Activated CD4-positive, alpha-beta memory T cell treated with anti-CD3 and anti-CD28 coated beads, Interleukin-2, amount 10 ng/mL, durations not matched to agents 7 days and 5 days (primary cell): Measurements from ENCODE around the gene DAPK1. TPM values are rescaled to one million over a fixed set of nuclear protein-coding genes. Genes with fewer than 3 reads are reported as not detected.

Experiments
- CTCF ChIA-PET: fragments of 350-600 bp; sonication (Branson Sonifier 250); formaldehyde crosslinking; loops from one replicate; lab custom pipeline; 2021; ENCODE audit warnings: antibody characterized with exemption, inconsistent platforms; lab: Charles Lee
- POLR2A ChIA-PET: fragments of 350-600 bp; sonication (Branson Sonifier 250); formaldehyde crosslinking; loops from one replicate; lab custom pipeline; 2021; ENCODE audit warnings: antibody characterized with exemption; lab: Charles Lee
- DNase-seq: peaks from one replicate; pipeline ENCODE4 v3.0.0-alpha.2; 2020
- H3K27ac Mint-ChIP-seq: one replicate; pipeline ENCODE4 v1.8.0; 2021; ENCODE audit warnings: mild to moderate bottlenecking, mixed read lengths
- H3K27me3 Mint-ChIP-seq: one replicate; pipeline ENCODE4 v1.8.0; 2021; ENCODE audit warnings: mixed read lengths
- H3K36me3 Mint-ChIP-seq: one replicate; pipeline ENCODE4 v1.8.0; 2021; ENCODE audit warnings: low read depth, mixed read lengths
- H3K4me1 Mint-ChIP-seq: one replicate; pipeline ENCODE4 v1.8.0; 2021; ENCODE audit warnings: mixed read lengths
- H3K4me3 Mint-ChIP-seq: one replicate; pipeline ENCODE4 v1.8.0; 2021; ENCODE audit warnings: mild to moderate bottlenecking, mixed read lengths
- H3K9me3 Mint-ChIP-seq: one replicate; pipeline ENCODE4 v1.8.0; 2021; ENCODE audit warnings: mixed read lengths
- total RNA-seq, 2 experiments: library from RNA; stranded (reverse); gene quantifications; one replicate each; pipeline ENCODE4 v1.2.3, GENCODE V29; 2021

DAPK1 gene
- total RNA-seq, 2 experiments from 2014 or later: 0.50 to 0.86 TPM

DNA sequence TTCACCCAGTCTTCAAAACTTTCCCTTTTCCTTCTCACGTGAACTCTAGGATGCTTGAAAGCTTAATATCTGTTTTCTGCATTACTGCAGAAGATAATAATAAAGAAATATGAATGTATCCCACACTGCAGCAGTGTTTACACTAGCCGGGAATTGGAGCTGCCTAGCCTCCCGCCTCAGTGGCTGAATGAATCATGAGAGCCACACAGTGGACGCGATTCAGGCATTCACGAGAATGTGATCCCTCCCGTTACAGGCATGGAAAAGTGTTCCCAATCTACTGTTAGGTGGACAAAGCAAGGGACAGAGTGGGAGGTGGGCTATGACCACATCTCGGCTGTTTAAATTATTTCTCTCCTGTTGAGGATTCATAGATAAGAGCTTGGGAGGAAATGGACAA lies 158.8 kb downstream of the DAPK1 start:
- CTCF ChIA-PET: no interaction called here
- Mint-ChIP-seq H3K36me3 (no peaks in the 10 kb centered on the region), H3K27me3 (peaks cover under 1% of the 10 kb centered on the region), H3K9me3 (no peaks in the 10 kb centered on the region), H3K4me1 (no peaks in the 10 kb centered on the region), H3K27ac (no peak overlapping the region), H3K4me3 (no peak overlapping the region)
- POLR2A ChIA-PET: no interaction called here
- DNase-seq: no peak

DNA sequence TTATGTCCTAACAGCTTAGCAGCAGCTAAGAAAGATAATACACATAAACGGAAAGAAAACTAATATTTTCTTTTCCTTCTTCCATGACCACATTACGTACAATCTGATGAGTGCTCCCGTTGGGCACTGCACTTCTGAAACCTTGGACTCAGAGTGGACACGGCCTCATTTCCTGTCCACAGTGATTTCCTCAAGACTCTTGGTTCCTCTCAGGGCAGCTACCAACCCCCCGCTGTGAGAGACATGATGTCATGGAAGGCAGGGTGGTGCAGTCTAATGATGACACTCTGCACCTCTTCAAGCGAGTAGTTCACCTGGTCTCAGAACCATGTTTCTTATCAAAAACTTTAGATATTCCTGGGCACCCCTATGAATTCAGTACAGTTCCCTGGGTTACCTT lies 159.5 kb downstream of the DAPK1 start:
- DNase-seq: no peak
- H3K4me3 Mint-ChIP-seq: no peak overlapping the region
- POLR2A ChIA-PET: no interaction called here
- H3K9me3 Mint-ChIP-seq: no peaks in the 10 kb centered on the region
- H3K27ac Mint-ChIP-seq: no peak overlapping the region
- H3K36me3 Mint-ChIP-seq: no peaks in the 10 kb centered on the region
- CTCF ChIA-PET: no interaction called here
- H3K4me1 Mint-ChIP-seq: no peaks in the 10 kb centered on the region
- peaks cover 4% of the 10 kb centered on the region for H3K27me3 Mint-ChIP-seq

DNA sequence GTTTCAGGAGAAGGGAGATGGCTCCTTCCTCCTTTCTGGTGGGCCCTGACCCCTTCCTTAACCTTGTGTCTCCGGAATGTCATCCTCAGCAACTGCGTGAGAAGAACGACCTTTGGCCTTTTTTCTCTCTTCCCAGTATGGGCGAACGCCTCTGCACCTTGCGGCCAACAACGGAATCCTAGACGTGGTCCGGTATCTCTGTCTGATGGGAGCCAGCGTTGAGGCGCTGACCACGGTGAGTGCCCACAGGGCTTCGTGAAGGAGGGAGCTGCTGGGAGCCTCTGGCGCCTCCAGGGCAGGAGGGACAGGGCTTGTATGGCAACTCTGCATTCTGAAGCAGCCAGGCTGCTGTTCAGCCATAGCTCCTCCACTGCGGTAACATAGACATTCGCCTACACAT lies 160.2 kb downstream of the DAPK1 start:
- no peaks in the 10 kb centered on the region for H3K9me3 Mint-ChIP-seq
- no peak for DNase-seq
- no peak overlapping the region for H3K27ac Mint-ChIP-seq
- peaks cover 4% of the 10 kb centered on the region for H3K27me3 Mint-ChIP-seq
- H3K36me3 Mint-ChIP-seq: no peaks in the 10 kb centered on the region
- H3K4me1 Mint-ChIP-seq: no peaks in the 10 kb centered on the region
- ChIA-PET CTCF (no interaction called here), POLR2A (no interaction called here)
- H3K4me3 Mint-ChIP-seq: no peak overlapping the region

DNA sequence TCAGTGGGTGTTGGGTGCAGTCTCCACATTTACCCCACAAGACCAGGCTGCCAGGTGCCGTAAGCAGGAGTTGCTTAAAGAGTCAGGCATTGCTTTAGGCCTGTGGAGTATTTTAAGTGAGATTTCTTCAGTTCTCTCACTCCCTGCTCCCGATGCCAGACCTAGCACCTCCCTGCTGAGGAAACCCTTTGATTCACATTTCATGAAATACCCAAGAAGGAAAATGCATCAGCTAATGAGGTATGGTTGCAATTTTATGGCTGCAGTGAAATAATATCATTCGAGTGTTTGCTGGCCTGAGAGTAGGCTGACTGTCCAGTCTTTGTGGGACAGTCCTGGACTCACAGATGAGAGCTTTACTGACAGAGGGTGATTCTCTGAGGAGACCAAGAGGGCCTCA lies 160.8 kb downstream of the DAPK1 start:
- POLR2A ChIA-PET: no interaction called here
- no peaks in the 10 kb centered on the region for H3K9me3 Mint-ChIP-seq
- peaks cover 4% of the 10 kb centered on the region for H3K27me3 Mint-ChIP-seq
- no peak overlapping the region for H3K27ac Mint-ChIP-seq
- H3K4me1 Mint-ChIP-seq: no peaks in the 10 kb centered on the region
- CTCF ChIA-PET: no interaction called here
- no peaks in the 10 kb centered on the region for H3K36me3 Mint-ChIP-seq
- no peak for DNase-seq
- no peak overlapping the region for H3K4me3 Mint-ChIP-seq

DNA sequence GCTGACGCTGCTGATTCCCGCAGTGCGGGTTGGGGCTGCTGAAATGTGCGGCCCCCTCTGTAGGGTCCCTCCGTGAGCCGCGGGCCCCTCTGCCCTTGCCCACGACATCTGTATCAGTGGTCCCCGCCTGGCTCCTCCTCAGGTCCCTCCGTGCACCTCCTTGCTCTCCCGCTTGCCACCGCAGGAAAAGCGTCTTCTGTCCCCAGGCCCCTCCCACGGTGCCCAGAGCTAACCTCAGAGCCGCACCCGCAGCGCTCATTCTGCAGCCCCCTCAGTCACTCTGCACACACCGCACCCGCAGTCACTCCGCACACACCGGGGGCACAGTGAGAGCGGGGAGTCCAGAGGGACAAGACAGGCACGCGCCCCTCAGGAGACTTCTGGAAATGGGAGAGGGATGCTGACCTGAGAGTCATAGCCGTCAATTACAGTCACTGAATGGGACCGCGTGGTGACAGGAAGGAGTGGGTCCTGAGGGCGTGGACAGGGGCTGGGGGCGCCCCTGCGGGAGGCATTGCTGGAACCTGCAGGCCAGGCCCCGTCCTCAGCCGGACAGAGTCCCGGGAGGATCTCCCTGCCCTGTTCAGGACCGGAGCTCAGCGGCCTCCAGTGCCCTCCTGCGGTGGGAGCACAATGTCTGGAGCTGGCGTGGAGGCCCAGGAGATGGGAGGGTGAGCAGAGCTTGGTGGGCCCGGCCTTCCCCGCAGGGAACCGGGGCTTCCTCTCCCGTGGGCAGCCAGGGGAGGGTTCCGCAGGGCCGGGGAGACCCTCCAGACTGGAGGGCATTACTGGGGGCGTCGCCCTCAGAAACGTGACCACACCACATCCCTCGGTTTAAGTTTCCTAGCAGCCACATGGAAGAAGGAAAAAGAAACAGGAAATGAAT lies 162.1 kb downstream of the DAPK1 start:
- H3K9me3 Mint-ChIP-seq: no peaks in the 10 kb centered on the region
- peaks cover 4% of the 10 kb centered on the region for H3K27me3 Mint-ChIP-seq
- H3K4me1 Mint-ChIP-seq: no peaks in the 10 kb centered on the region
- H3K27ac Mint-ChIP-seq: no peak overlapping the region
- no peaks in the 10 kb centered on the region for H3K36me3 Mint-ChIP-seq
- ChIA-PET CTCF (no interaction called here), POLR2A (no interaction called here)
- DNase-seq: no peak
- no peak overlapping the region for H3K4me3 Mint-ChIP-seq

DNA sequence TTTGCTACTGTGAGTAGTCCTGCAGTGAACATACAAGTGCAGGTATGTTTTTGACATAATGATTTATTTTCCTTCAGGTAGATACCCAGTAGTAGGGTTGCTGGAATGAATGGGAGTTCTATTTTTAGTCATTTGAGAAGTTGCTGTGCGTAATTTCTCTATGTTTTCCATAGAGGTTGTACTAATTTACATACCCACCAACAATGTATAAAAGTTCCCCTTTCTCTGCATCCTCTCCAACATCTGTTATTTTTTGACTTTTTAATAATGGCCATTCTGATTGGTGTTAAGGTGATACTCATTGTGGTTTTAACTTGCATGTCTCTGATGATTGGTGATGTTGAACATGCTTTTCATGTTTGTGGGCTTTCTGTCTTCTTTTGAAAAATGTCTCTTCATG lies 163.6 kb downstream of the DAPK1 start:
- Mint-ChIP-seq H3K36me3 (no peaks in the 10 kb centered on the region), H3K4me3 (no peak overlapping the region), H3K9me3 (no peaks in the 10 kb centered on the region), H3K27ac (no peak overlapping the region), H3K4me1 (no peaks in the 10 kb centered on the region), H3K27me3 (peaks cover 4% of the 10 kb centered on the region)
- ChIA-PET CTCF (no interaction called here), POLR2A (no interaction called here)
- DNase-seq: no peak

DNA sequence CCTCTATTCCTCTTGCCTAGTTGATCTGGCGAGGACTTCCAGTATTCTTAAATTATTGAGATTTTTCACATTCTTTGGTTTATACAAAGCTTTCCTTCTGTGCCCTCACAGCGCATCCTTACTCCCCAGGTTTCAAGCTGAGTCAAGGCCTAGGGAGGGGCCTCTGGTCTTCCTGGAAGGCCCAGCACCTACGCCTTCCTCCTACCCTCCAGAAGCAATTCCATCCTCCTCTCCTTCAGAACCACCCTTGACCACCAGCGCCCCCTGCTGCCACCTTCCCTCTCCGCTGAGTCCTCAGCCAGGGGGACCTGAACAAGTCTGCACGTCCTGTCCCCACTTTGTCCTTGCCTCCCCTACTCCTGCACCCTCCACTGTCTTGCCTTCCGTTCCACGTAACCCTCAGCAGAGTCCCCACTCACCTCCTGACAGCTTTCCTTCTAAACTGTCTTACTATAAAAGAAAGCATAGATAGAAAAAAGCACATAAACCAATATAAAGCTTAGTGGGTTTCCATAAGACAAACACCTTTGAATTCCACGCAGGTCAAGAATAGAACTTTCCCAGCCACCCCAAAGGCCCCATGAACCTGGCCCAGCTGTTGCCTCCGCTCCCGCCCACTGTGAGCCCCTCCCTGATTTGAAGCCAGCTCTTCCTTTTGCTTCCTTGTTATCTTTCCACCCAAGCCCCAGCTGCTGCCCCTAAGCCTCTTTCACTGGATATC lies 165.3 kb downstream of the DAPK1 start:
- Mint-ChIP-seq H3K27ac (no peak overlapping the region), H3K4me1 (no peaks in the 10 kb centered on the region), H3K36me3 (no peaks in the 10 kb centered on the region), H3K9me3 (peaks cover 2% of the 10 kb centered on the region), H3K27me3 (peaks cover 4% of the 10 kb centered on the region), H3K4me3 (no peak overlapping the region)
- CTCF ChIA-PET: interaction anchor here (0.8 to 1.4 kb wide), 5 partner anchors 8 to 325 kb away, joined by 3 to 4 read pairs (median 3); no protein-coding TSS in a partner anchor
- POLR2A ChIA-PET: interaction anchor here (0.6 kb wide), 1 partner anchor 316 kb away, joined by 3 read pairs; no protein-coding TSS in a partner anchor
- DNase-seq: peak; percentile 53

DNA sequence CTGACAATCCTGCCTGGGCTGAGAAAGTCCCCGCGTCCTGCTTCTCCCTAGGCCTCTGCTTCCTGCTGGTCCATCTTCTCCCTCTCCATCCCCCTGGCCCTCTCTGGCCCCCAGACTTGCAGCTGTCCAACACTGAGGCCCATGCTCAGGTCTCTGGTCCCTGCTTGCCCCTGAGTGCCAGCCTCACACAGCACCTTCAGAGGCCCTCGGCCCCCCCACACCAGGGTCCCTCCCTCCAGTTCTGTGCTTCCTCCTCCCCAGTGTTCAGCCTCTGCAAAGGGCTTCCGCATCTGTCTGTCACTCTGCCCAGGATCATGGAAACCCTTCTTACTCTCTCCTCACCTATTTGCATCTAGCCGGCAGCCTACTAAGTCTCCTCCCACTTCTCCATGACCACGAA lies 165.9 kb downstream of the DAPK1 start:
- Mint-ChIP-seq H3K36me3 (no peaks in the 10 kb centered on the region), H3K4me3 (no peak overlapping the region), H3K27me3 (peaks cover 4% of the 10 kb centered on the region), H3K27ac (no peak overlapping the region), H3K9me3 (peaks cover 2% of the 10 kb centered on the region), H3K4me1 (no peaks in the 10 kb centered on the region)
- POLR2A ChIA-PET: no interaction called here
- CTCF ChIA-PET: interaction anchor here (0.9 to 1.4 kb wide), 4 partner anchors 9 to 326 kb away, joined by 3 to 4 read pairs (median 3); no protein-coding TSS in a partner anchor
- DNase-seq: no peak

DNA sequence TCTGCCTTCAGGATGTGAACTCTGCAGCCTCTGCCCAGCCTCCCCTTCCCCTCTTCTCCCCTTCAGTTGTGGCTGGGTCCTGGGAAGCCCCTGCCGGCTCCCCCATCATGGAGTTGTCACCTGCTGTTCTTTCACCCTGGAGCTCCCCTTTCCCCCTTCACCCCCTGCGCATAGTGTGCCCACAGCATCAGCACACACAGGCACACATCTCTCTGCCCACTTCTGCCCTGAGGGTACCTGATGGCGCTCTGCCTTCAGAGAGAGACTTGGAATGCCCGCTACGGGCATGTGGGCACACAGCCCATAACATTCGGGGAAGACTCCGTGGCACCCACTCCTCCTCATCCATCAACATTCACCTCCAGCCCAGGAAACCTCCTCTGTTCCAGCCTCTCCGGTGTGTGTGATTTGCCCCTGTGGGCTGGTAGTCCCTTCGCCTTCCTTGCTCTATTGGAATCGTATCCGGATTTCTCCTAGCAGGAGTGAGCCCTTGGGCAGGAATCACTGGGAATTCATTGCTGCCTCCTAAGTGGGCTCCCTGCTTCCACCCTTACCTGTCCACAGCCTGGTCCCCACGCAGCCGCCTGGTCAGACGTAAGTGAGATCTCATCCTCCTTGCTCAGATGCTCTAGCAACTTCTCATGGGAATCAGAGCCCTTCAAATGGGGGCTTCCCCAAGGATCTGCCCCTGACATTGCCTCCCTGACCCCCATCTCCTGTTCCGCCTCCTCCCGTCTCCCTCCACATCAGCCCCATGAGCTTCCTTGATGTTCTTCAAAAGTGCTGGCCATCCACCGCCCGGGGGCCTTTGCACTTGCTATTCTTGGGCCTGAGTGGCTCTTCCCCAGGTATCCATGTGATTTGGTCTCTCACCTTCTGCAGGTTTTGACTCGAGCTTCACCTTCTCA lies 166.7 kb downstream of the DAPK1 start:
- no peak overlapping the region for H3K4me3 Mint-ChIP-seq
- H3K36me3 Mint-ChIP-seq: no peaks in the 10 kb centered on the region
- no peaks in the 10 kb centered on the region for H3K4me1 Mint-ChIP-seq
- no peak for DNase-seq
- no peak overlapping the region for H3K27ac Mint-ChIP-seq
- ChIA-PET CTCF (interaction anchor here (1.1 kb wide), 1 partner anchor 16 kb away, joined by 3 read pairs; no protein-coding TSS in a partner anchor), POLR2A (no interaction called here)
- peaks cover 2% of the 10 kb centered on the region for H3K9me3 Mint-ChIP-seq
- peaks cover 4% of the 10 kb centered on the region for H3K27me3 Mint-ChIP-seq

DNA sequence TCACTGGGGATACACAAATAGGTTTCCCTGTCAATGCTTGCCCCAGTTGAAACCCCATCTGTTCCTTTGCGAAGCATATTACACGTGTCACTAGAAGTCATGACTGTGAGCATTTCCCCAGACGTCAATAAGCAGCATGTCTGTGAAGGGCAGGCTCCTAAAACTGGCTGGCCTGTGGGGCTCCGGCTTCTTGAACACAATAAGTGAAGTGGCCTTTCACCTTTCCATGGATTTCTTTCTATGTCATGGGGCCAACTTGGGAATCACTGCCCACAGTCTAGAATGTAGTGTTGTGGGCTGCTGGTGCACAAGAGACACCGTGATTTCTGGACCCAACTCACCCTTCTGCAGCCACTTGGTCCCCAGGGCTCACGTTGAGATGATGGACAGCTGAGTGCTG lies 167.8 kb downstream of the DAPK1 start:
- peaks cover 4% of the 10 kb centered on the region for H3K27me3 Mint-ChIP-seq
- CTCF ChIA-PET: no interaction called here
- POLR2A ChIA-PET: no interaction called here

DNA sequence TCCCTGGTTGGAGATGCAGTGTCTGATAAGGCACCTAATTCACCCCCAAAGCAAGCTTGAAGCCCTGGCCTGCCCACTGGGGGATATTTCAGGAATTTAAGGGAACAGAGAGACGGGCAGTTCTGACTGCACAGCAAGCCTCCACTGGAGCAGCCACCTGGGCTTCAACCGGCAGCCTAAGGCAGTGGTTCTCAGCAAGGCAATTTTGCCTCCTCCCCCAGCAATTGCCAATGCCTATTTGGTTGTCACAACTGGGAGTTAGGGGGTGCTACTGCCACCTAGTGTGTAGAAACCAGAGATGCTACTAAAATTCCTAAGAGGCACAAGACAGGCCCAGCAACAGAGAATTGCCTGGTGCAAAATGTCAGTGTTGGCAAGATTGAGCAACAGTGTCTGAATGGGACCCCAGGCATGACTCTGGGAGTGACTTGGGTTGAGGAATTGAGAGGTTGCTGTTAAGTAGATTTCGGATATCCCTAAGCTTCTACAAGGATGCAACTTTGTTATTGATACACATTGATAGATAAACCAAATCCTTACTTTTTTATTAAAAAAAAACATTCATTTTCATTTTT lies 169.6 kb downstream of the DAPK1 start:
- Mint-ChIP-seq H3K36me3 (no peaks in the 10 kb centered on the region), H3K9me3 (peaks cover 2% of the 10 kb centered on the region), H3K4me3 (no peak overlapping the region), H3K4me1 (no peaks in the 10 kb centered on the region), H3K27ac (no peak overlapping the region), H3K27me3 (no peaks in the 10 kb centered on the region)
- DNase-seq: no peak
- POLR2A ChIA-PET: no interaction called here
- CTCF ChIA-PET: no interaction called here

More for the DNA sequence above, 167.8 kb downstream of the DAPK1 start:
- no peaks in the 10 kb centered on the region for H3K4me1 Mint-ChIP-seq
- no peak for DNase-seq
- no peaks in the 10 kb centered on the region for H3K36me3 Mint-ChIP-seq
- peaks cover 2% of the 10 kb centered on the region for H3K9me3 Mint-ChIP-seq
- H3K4me3 Mint-ChIP-seq: no peak overlapping the region
- no peak overlapping the region for H3K27ac Mint-ChIP-seq

DNA sequence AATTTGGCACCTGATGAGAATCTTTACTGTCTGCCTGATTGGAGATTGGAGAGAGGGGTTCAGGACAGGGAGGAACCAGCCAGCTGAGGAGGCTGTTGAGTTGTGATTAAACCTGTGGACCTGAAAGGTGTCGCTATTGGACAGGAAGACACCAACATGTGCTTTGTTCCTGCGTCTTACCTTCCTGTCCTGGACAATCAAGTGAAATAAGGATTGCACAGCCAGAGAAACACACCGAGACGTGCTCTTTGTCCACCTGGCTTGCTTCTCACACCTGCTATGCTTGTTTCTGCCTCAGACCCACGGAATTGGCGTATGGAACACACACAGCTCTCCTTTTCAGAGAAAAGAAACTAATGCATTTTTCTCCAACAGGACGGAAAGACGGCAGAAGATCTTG lies 170.6 kb downstream of the DAPK1 start:
- Mint-ChIP-seq H3K4me1 (no peaks in the 10 kb centered on the region), H3K27ac (no peak overlapping the region), H3K36me3 (no peaks in the 10 kb centered on the region), H3K27me3 (no peaks in the 10 kb centered on the region), H3K9me3 (peaks cover 2% of the 10 kb centered on the region), H3K4me3 (no peak overlapping the region)
- POLR2A ChIA-PET: no interaction called here
- CTCF ChIA-PET: no interaction called here
- no peak for DNase-seq
